Neuronal stem cell (in vitro differentiated cells): Measurements from ENCODE around the gene C19orf33.

Experiments
- DNase-seq: peaks from one replicate; pipeline ENCODE4 v3.0.0-alpha.2; 2013; ENCODE audit warnings: low spot score
- H2AFZ ChIP-seq: one replicate; pipeline ENCODE4 v1.6.1; 2013; ENCODE audit warnings: mild to moderate bottlenecking, low read length, inconsistent platforms
- H2AK5ac ChIP-seq: 2 replicates; pipeline ENCODE4 v1.6.1; 2013; ENCODE audit warnings: low read depth, mild to moderate bottlenecking, inconsistent platforms, low read length, moderate library complexity, mixed read lengths
- H2BK120ac ChIP-seq: 2 replicates; pipeline ENCODE4 v1.6.1; 2013; ENCODE audit warnings: low read depth, mild to moderate bottlenecking, inconsistent platforms, low read length, moderate library complexity, mixed read lengths
- H2BK12ac ChIP-seq: one replicate; pipeline ENCODE4 v1.6.1; 2013; ENCODE audit warnings: low read length, inconsistent platforms
- H2BK15ac ChIP-seq: 2 replicates; pipeline ENCODE4 v1.6.1; 2013; ENCODE audit warnings: mild to moderate bottlenecking, low read length, inconsistent platforms, mixed read lengths
- H2BK5ac ChIP-seq: one replicate; pipeline ENCODE4 v1.6.1; 2013; ENCODE audit warnings: inconsistent platforms, mild to moderate bottlenecking, low read length, moderate library complexity
- H3K14ac ChIP-seq: one replicate; pipeline ENCODE4 v1.6.1; 2013; ENCODE audit warnings: low read length, inconsistent platforms
- H3K18ac ChIP-seq: 2 replicates; pipeline ENCODE4 v1.6.1; 2013; ENCODE audit warnings: low read length, inconsistent platforms
- H3K23ac ChIP-seq: 2 replicates; pipeline ENCODE4 v1.6.1; 2013; ENCODE audit warnings: low read depth, mild to moderate bottlenecking, mixed read lengths, low read length, inconsistent platforms; ENCODE audit not compliant: poor library complexity
- H3K27ac ChIP-seq: replicated peaks from 3 replicates; pipeline ENCODE4 v1.5.1; 2013; ENCODE audit warnings: low read length, inconsistent platforms
- H3K27me3 ChIP-seq, 3 experiments: 2 replicates each; pipeline ENCODE4 v1.6.1; 2013; ENCODE audit warnings: low read length in 3 of 3, mild to moderate bottlenecking in 2 of 3, inconsistent platforms in 1 of 3, low read depth in 1 of 3, mixed read lengths in 1 of 3, moderate library complexity in 1 of 3; ENCODE audit not compliant: control insufficient read depth in 3 of 3, insufficient read depth in 3 of 3
- H3K36me3 ChIP-seq, 2 donors: replicated peaks in 1 of 2; 2 replicates each; pipeline ENCODE4 v1.6.1; 2013; ENCODE audit warnings: low read length in 2 of 2; ENCODE audit not compliant: control insufficient read depth in 2 of 2, insufficient read depth in 2 of 2
- H3K4ac ChIP-seq: 2 replicates; pipeline ENCODE4 v1.6.1; 2013; ENCODE audit warnings: inconsistent platforms, mild to moderate bottlenecking, low read length, moderate library complexity
- H3K4me1 ChIP-seq, 2 donors: 1 replicate in 1 of 2; 2 replicates in 1 of 2; pipeline ENCODE4 v1.6.1; 2013; ENCODE audit warnings: low read length in 2 of 2, low read depth in 1 of 2; ENCODE audit not compliant: control insufficient read depth in 2 of 2, insufficient read depth in 1 of 2
- H3K4me2 ChIP-seq: one replicate; pipeline ENCODE4 v1.6.1; 2013; ENCODE audit warnings: mild to moderate bottlenecking, low read length, inconsistent platforms; ENCODE audit not compliant: insufficient read depth, poor library complexity, severe bottlenecking
- H3K4me3 ChIP-seq, 2 donors: 2 replicates each; pipeline ENCODE4 v1.5.1; 2013; ENCODE audit warnings: low read length in 2 of 2, mild to moderate bottlenecking in 2 of 2, inconsistent platforms in 1 of 2, moderate library complexity in 1 of 2
- H3K79me1 ChIP-seq: one replicate; pipeline ENCODE4 v1.6.1; 2013; ENCODE audit warnings: low read depth, mild to moderate bottlenecking, inconsistent platforms, low read length, moderate library complexity
- H3K9ac ChIP-seq: one replicate; pipeline ENCODE4 v1.6.1; 2013; ENCODE audit warnings: mild to moderate bottlenecking, low read depth, low read length, inconsistent platforms; ENCODE audit not compliant: poor library complexity
- H3K9me3 ChIP-seq, 2 donors: replicated peaks in 1 of 2; 2 replicates each; pipeline versions ENCODE3 to v1.6.1; 2013; ENCODE audit warnings: low read length in 2 of 2, mild to moderate bottlenecking in 2 of 2, inconsistent platforms in 1 of 2, low read depth in 1 of 2, mixed read lengths in 1 of 2, moderate library complexity in 1 of 2; ENCODE audit not compliant: control insufficient read depth in 2 of 2, insufficient read depth in 1 of 2
- H4K8ac ChIP-seq: one replicate; pipeline ENCODE4 v1.6.1; 2013; ENCODE audit warnings: low read depth, mild to moderate bottlenecking, inconsistent platforms, low read length, moderate library complexity
- H4K91ac ChIP-seq: one replicate; pipeline ENCODE4 v1.6.1; 2013; ENCODE audit warnings: low read length, low read depth, mild to moderate bottlenecking, inconsistent platforms; ENCODE audit not compliant: poor library complexity
- WGBS, 2 donors: extraction: QIAGEN DNeasy Blood & Tissue Kit; methylation state at CpG; one replicate each; pipeline ENCODE4 v1.1.7; 2013; ENCODE audit warnings: missing lambda C conversion rate in 2 of 2, mixed read lengths in 1 of 2; ENCODE audit not compliant: insufficient read length in 2 of 2, insufficient replicate concordance in 1 of 2; ENCODE audit errors: extremely low coverage in 2 of 2; 5-methylcytosine and 5-hydroxymethylcytosine counted together

Gene C19orf33

GRCh38 chr19:38340927-38341326, 36.9 kb downstream of the C19orf33 start:
- no peak overlapping the region for H2BK5ac ChIP-seq
- H3K4ac ChIP-seq: no peak overlapping the region

GRCh38 chr19:38346837-38347236, 42.8 kb downstream of the C19orf33 start:
- no peak overlapping the region for H3K18ac ChIP-seq
- no peak overlapping the region for H4K91ac ChIP-seq
- no peaks in the 10 kb centered on the region for H3K9me3 ChIP-seq
- WGBS, 2 donors: no CpG with 5 or more reads among the region's 4 CpGs
- H3K79me1 ChIP-seq: no peaks in the 10 kb centered on the region
- H3K4me3 ChIP-seq: no peak overlapping the region
- H2AK5ac ChIP-seq: no peak overlapping the region
- H3K14ac ChIP-seq: no peak overlapping the region
- H4K8ac ChIP-seq: no peak overlapping the region
- no peak overlapping the region for H3K9ac ChIP-seq
- no peak overlapping the region for H2BK5ac ChIP-seq
- no peak overlapping the region for H2BK120ac ChIP-seq
- no peaks in the 10 kb centered on the region for H3K27me3 ChIP-seq
- no peak overlapping the region for H3K4ac ChIP-seq
- no peaks in the 10 kb centered on the region for H3K36me3 ChIP-seq
- no peak overlapping the region for H3K4me2 ChIP-seq
- no peak for DNase-seq
- H3K4me1 ChIP-seq: no peaks in the 10 kb centered on the region
- H2AFZ ChIP-seq: no peak overlapping the region
- no peak overlapping the region for H3K27ac ChIP-seq
- H2BK12ac ChIP-seq: no peak overlapping the region
- no peak overlapping the region for H2BK15ac ChIP-seq
- no peak overlapping the region for H3K23ac ChIP-seq

More at GRCh38 chr19:38340927-38341326, 36.9 kb downstream of the C19orf33 start:
- WGBS, 2 donors: no CpG with 5 or more reads among the region's 2 CpGs
- H3K9me3 ChIP-seq: peaks cover 0 to 3% of the 10 kb centered on the region in 2 donors
- H2BK12ac ChIP-seq: no peak overlapping the region
- H3K4me1 ChIP-seq: peaks cover 9 to 11% of the 10 kb centered on the region in 2 donors
- H3K4me2 ChIP-seq: no peak overlapping the region
- H3K79me1 ChIP-seq: no peaks in the 10 kb centered on the region
- no peak overlapping the region for H3K27ac ChIP-seq
- no peak overlapping the region for H4K8ac ChIP-seq
- DNase-seq: no peak
- H3K9ac ChIP-seq: no peak overlapping the region
- no peak overlapping the region for H3K14ac ChIP-seq
- no peak overlapping the region for H3K4me3 ChIP-seq
- H2BK15ac ChIP-seq: no peak overlapping the region
- H2BK120ac ChIP-seq: no peak overlapping the region
- H3K23ac ChIP-seq: no peak overlapping the region
- no peaks in the 10 kb centered on the region for H3K36me3 ChIP-seq
- no peak overlapping the region for H4K91ac ChIP-seq
- no peak overlapping the region for H2AFZ ChIP-seq
- H3K18ac ChIP-seq: peak overlapping the region; percentile 79
- H3K27me3 ChIP-seq: no peaks in the 10 kb centered on the region
- H2AK5ac ChIP-seq: no peak overlapping the region

- no peak overlapping the region for H3K9ac ChIP-seq
- H2BK5ac ChIP-seq: no peak overlapping the region
- no peak overlapping the region for H2AK5ac ChIP-seq
- H2BK15ac ChIP-seq: no peak overlapping the region
- no peak overlapping the region for H2BK120ac ChIP-seq
- whole genome bisulfite sequencing, 2 donors: no CpG with 5 or more reads among the region's 3 CpGs
- no peak overlapping the region for H4K8ac ChIP-seq
- no peaks in the 10 kb centered on the region for H3K79me1 ChIP-seq
- no peaks in the 10 kb centered on the region for H3K27me3 ChIP-seq
- no peak overlapping the region for H2BK12ac ChIP-seq
- DNase-seq: no peak
- H3K27ac ChIP-seq: no peak overlapping the region
- no peak overlapping the region for H3K14ac ChIP-seq
- no peak overlapping the region for H3K4ac ChIP-seq
- no peak overlapping the region for H3K4me3 ChIP-seq
- H3K18ac ChIP-seq: no peak overlapping the region
- no peaks in the 10 kb centered on the region for H3K36me3 ChIP-seq
- H3K4me1 ChIP-seq: peaks cover 0 to 5% of the 10 kb centered on the region in 2 donors
- no peak overlapping the region for H2AFZ ChIP-seq
- no peak overlapping the region for H3K4me2 ChIP-seq
- no peak overlapping the region for H3K23ac ChIP-seq
- H4K91ac ChIP-seq: no peak overlapping the region
- no peaks in the 10 kb centered on the region for H3K9me3 ChIP-seq
These were observed 46.8 kb downstream of the C19orf33 start for GRCh38 chr19:38350883-38351282.

GRCh38 chr19:38351865-38352395, 47.9 kb downstream of the C19orf33 start:
- Histone ChIP-seq H3K23ac (peak overlapping the region; percentile 55), H4K8ac (no peak overlapping the region), H2AK5ac (peak overlapping the region; percentile 92), H2BK15ac (peak overlapping the region; percentile 85), H3K4me2 (no peak overlapping the region), H3K27ac (no peak overlapping the region), H3K79me1 (no peaks in the 10 kb centered on the region), H2AFZ (no peak overlapping the region), H3K18ac (peak overlapping the region; percentile 90), H2BK120ac (no peak overlapping the region), H3K9me3 (no peaks in the 10 kb centered on the region), H3K4me1 (peaks cover 0 to 5% of the 10 kb centered on the region in 2 donors), H2BK12ac (no peak overlapping the region), H2BK5ac (no peak overlapping the region), H3K9ac (peak overlapping the region; percentile 12), H3K27me3 (peaks cover 0 to 10% (median 3%) of the 10 kb centered on the region in 3 experiments), H3K36me3 (no peaks in the 10 kb centered on the region), H3K4ac (no peak overlapping the region), H3K4me3 (no peak overlapping the region), H4K91ac (no peak overlapping the region), H3K14ac (peak overlapping the region; percentile 84)
- no peak for DNase-seq
- WGBS, 2 donors: no CpG with 5 or more reads among the region's 9 CpGs
